ENCODE data around the gene TMEM37. TPM values are rescaled to one million over a fixed set of nuclear protein-coding genes. Genes with fewer than 3 reads are reported as not detected.

Gene TMEM37
- total and polyA plus RNA-seq, 2 of the 13 experiments (the other 11 are each of a cell fraction or from before 2014, with no cell fraction given), result 37.7 to 115 TPM

- no peak for TF ChIP-seq ZNF703 (CRISPR knock-in tag; IDR thresholded peaks at IDR 0.05; ENCODE audit: borderline replicate concordance)
- no peak for TF ChIP-seq SIX4 (CRISPR knock-in tag; IDR thresholded peaks at IDR 0.05)
- no peak for TF ChIP-seq TEAD3 (CRISPR knock-in tag; optimal IDR thresholded peaks at IDR 0.05; ENCODE audit: borderline replicate concordance)
- TF ChIP-seq ZNF326 (CRISPR knock-in tag; IDR thresholded peaks at IDR 0.05; ENCODE audit: borderline replicate concordance), result peak; percentile 75; the same call in 1 of the 2 replicates
- no peak for TF ChIP-seq ZNF275 (CRISPR knock-in tag; IDR thresholded peaks at IDR 0.05; ENCODE audit: borderline replicate concordance)
- TF ChIP-seq RCOR2 (CRISPR knock-in tag; IDR thresholded peaks at IDR 0.05), result no peak
- TF ChIP-seq AGO1 (IDR thresholded peaks at IDR 0.05; ENCODE audit: low read depth, low read length, poor library complexity, severe bottlenecking), result peak; percentile 81
- no peak for TF ChIP-seq ZFP62 (CRISPR knock-in tag; IDR thresholded peaks at IDR 0.05)
- peak; percentile 79 for TF ChIP-seq AKAP8 (CRISPR knock-in tag; IDR thresholded peaks at IDR 0.05)
- TF ChIP-seq AHDC1 (CRISPR knock-in tag; IDR thresholded peaks at IDR 0.05; ENCODE audit: borderline replicate concordance), result no peak
- TF ChIP-seq ZNF646 (CRISPR knock-in tag; IDR thresholded peaks at IDR 0.05), result no peak
- TF ChIP-seq ATF6 (CRISPR knock-in tag; conservative IDR thresholded peaks at IDR 0.05), result no peak
- TF ChIP-seq ZNF441 (CRISPR knock-in tag; IDR thresholded peaks at IDR 0.05; ENCODE audit: borderline replicate concordance), result 0 out of 2 replicates have a peak, but pooled peaks have one; percentile 26
- TF ChIP-seq MEF2D (CRISPR knock-in tag; IDR thresholded peaks at IDR 0.05), result no peak
- TF ChIP-seq KLF11 (CRISPR knock-in tag; IDR thresholded peaks at IDR 0.05), result no peak
Observed at GRCh38 chr2:119442850-119443249, 11.2 kb downstream of the TMEM37 start (continued).

All from HepG2 (cell line).